A549 (cell line): ENCODE data around the gene PDLIM5.

Source experiments
- CBX2 ChIP-seq: fragments of 200-600 bp; sonication (generic); IDR thresholded peaks from 2 replicates; pipeline ENCODE4 v1.6.1; 2016; ENCODE audit warnings: low read depth, mild to moderate bottlenecking, borderline replicate concordance
- SMC3 ChIP-seq: fragments of >200 bp; sonication (Bioruptor Twin); formaldehyde crosslinking; IDR thresholded peaks from 3 replicates; pipeline ENCODE4 v1.6.1; 2018; ENCODE audit warnings: inconsistent platforms
- SREBF2 ChIP-seq: fragments of 450-650 bp; IDR thresholded peaks from 2 replicates; pipeline ENCODE4 v1.6.1; 2014; ENCODE audit warnings: mild to moderate bottlenecking, moderate library complexity
- TF ChIP-seq, protein P1 (sequence below): fragments of >200 bp; sonication (Bioruptor Twin); formaldehyde crosslinking; IDR thresholded peaks from 3 replicates; pipeline ENCODE4 v1.5.1; 2016

DNA sequence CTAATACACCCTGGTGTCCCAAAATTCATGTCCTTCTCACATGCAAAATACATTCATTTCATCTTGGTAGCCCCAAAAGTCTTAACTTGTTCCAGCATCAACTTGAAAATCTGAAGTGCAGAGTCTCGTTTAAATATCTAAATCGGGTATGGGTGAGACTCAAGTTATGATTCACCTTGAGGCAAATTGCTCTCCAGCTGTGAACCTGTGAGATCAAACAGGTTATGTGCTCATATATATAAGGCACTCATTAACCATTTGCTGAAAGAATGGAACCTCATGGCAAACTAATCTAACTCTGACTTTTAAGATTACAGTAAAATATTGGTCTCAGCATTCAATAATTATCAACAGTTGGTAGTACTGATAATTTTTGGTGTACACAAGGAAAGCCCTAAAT, 55.5 kb downstream of the PDLIM5 start:
- TF ChIP-seq SMC3: no peak
- TF ChIP-seq, protein P1, sequence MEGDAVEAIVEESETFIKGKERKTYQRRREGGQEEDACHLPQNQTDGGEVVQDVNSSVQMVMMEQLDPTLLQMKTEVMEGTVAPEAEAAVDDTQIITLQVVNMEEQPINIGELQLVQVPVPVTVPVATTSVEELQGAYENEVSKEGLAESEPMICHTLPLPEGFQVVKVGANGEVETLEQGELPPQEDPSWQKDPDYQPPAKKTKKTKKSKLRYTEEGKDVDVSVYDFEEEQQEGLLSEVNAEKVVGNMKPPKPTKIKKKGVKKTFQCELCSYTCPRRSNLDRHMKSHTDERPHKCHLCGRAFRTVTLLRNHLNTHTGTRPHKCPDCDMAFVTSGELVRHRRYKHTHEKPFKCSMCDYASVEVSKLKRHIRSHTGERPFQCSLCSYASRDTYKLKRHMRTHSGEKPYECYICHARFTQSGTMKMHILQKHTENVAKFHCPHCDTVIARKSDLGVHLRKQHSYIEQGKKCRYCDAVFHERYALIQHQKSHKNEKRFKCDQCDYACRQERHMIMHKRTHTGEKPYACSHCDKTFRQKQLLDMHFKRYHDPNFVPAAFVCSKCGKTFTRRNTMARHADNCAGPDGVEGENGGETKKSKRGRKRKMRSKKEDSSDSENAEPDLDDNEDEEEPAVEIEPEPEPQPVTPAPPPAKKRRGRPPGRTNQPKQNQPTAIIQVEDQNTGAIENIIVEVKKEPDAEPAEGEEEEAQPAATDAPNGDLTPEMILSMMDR: no peak
- no peak for TF ChIP-seq SREBF2
- TF ChIP-seq CBX2: no peak
